Endodermal cell (in vitro differentiated cells): Measurements from ENCODE around the gene SNRPA1. TPM values are rescaled to one million over a fixed set of nuclear protein-coding genes. Genes with fewer than 3 reads are reported as not detected.

Experiments used
- DNase-seq: peaks from one replicate; pipeline ENCODE4 v3.0.0-alpha.2; 2017
- H3K27ac ChIP-seq: 2 replicates; pipeline ENCODE4 v1.5.1; 2013; ENCODE audit warnings: mild to moderate bottlenecking, low read depth, low read length, moderate library complexity
- H3K27me3 ChIP-seq: 2 replicates; pipeline ENCODE4 v1.6.1; 2013; ENCODE audit warnings: mild to moderate bottlenecking, low read length, moderate library complexity; ENCODE audit not compliant: insufficient read depth, control insufficient read depth, poor library complexity, severe bottlenecking
- H3K36me3 ChIP-seq: 2 replicates; pipeline ENCODE4 v1.7.0; 2013; ENCODE audit warnings: mild to moderate bottlenecking, low read length, moderate library complexity; ENCODE audit not compliant: control insufficient read depth, insufficient read depth
- H3K4me1 ChIP-seq: one replicate; pipeline ENCODE4 v1.7.0; 2013; ENCODE audit warnings: low read length; ENCODE audit not compliant: control insufficient read depth, insufficient read depth
- H3K4me3 ChIP-seq: 2 replicates; pipeline ENCODE4 v1.5.1; 2013; ENCODE audit warnings: mild to moderate bottlenecking, low read length, moderate library complexity
- H3K9ac ChIP-seq: 2 replicates; pipeline ENCODE4 v1.6.1; 2013; ENCODE audit warnings: mild to moderate bottlenecking, low read length, moderate library complexity; ENCODE audit not compliant: poor library complexity, severe bottlenecking; ENCODE audit errors: extremely low read depth
- H3K9me3 ChIP-seq: 2 replicates; pipeline ENCODE4 v1.6.1; 2013; ENCODE audit warnings: mild to moderate bottlenecking, low read length, moderate library complexity; ENCODE audit not compliant: control insufficient read depth
- H3K27ac Mint-ChIP-seq: 2 replicates; pipeline ENCODE4 v1.8.0; 2020; ENCODE audit warnings: mixed read lengths
- H3K27me3 Mint-ChIP-seq: 2 replicates; pipeline ENCODE4 v1.8.0; 2021; ENCODE audit warnings: mild to moderate bottlenecking, mixed read lengths; ENCODE audit not compliant: insufficient read depth
- H3K36me3 Mint-ChIP-seq: 2 replicates; pipeline ENCODE4 v1.8.0; 2020; ENCODE audit warnings: low read depth, mixed read lengths
- H3K4me1 Mint-ChIP-seq: 2 replicates; pipeline ENCODE4 v1.8.0; 2020; ENCODE audit warnings: mixed read lengths
- H3K4me3 Mint-ChIP-seq: 2 replicates; pipeline ENCODE4 v1.8.0; 2020; ENCODE audit warnings: mild to moderate bottlenecking, moderate library complexity, mixed read lengths
- H3K9me3 Mint-ChIP-seq: 2 replicates; pipeline ENCODE4 v1.8.0; 2020; ENCODE audit warnings: mild to moderate bottlenecking, mixed read lengths
- whole genome bisulfite sequencing, 2 experiments: methylation state at CpG; one replicate each; pipeline versions ENCODE4 v1.1.5 to v1.1.7; 2013; ENCODE audit warnings: missing lambda C conversion rate in 2 of 2, mixed read lengths in 1 of 2; ENCODE audit not compliant: insufficient coverage in 1 of 2, insufficient read length in 1 of 2; 5-methylcytosine and 5-hydroxymethylcytosine counted together
- total RNA-seq, 2 donors: library from RNA; stranded (reverse); fragmentation: NEBNext Ultra II Directional in 1 of 2; extraction: Animal tissue kit (Norgen Biotek cat#: 25700) in 1 of 2; gene quantifications; 2 replicates in 1 of 2; 3 replicates in 1 of 2; pipeline ENCODE4 v1.2.1, GENCODE V29; 2021
- TF ChIP-seq, protein P1 (sequence below): fragments of 200-600 bp; sonication (generic); conservative IDR thresholded peaks from 2 replicates; pipeline ENCODE4 v1.5.0; 2021; ENCODE audit warnings: antibody characterized with exemption, mild to moderate bottlenecking

Gene SNRPA1
- total RNA-seq, 2 donors from 2014 or later: 111 to 140 TPM

DNA sequence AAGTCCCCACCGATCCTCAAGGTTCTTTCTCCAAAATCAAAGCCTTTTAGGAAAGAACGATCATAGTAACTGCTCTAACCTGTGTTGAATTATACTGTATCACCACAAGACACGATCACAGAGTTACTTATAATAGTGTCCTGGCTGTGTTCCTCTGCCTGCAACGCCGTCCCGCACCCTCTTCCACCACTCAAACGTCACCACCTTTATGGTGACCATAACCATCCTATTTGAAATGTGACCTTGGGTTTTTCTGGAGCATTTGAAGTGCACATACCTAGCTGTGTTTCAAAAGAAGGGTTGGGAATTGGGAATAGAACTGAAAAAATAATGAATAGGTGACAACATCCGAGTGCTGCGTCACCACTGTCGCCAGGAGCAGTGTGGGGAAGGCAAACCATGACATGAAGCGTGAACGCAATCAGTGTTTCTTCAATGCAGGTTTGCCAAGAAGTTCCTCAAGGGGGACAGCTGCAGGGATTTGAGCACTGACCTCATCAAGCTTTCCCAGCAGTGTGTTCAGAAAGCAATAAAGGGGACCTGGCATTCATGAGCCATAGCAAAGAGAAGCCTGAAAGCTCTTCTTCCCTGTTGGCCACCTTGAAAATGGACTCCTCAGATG, 17.0 kb downstream of the SNRPA1 start:
- Mint-ChIP-seq H3K27me3 (no peaks in the 10 kb centered on the region), H3K4me3 (peak overlapping the region; percentile 92), H3K27ac (peak overlapping the region; percentile 85), H3K4me1 (peaks cover 20% of the 10 kb centered on the region), H3K9me3 (peaks cover 6% of the 10 kb centered on the region), H3K36me3 (peaks cover 57% of the 10 kb centered on the region)
- WGBS, 2 experiments: 87 to 90% methylated on average over 8 to 12 of the region's 12 CpGs
- TF ChIP-seq, protein P1, sequence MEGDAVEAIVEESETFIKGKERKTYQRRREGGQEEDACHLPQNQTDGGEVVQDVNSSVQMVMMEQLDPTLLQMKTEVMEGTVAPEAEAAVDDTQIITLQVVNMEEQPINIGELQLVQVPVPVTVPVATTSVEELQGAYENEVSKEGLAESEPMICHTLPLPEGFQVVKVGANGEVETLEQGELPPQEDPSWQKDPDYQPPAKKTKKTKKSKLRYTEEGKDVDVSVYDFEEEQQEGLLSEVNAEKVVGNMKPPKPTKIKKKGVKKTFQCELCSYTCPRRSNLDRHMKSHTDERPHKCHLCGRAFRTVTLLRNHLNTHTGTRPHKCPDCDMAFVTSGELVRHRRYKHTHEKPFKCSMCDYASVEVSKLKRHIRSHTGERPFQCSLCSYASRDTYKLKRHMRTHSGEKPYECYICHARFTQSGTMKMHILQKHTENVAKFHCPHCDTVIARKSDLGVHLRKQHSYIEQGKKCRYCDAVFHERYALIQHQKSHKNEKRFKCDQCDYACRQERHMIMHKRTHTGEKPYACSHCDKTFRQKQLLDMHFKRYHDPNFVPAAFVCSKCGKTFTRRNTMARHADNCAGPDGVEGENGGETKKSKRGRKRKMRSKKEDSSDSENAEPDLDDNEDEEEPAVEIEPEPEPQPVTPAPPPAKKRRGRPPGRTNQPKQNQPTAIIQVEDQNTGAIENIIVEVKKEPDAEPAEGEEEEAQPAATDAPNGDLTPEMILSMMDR: peak; percentile 29
- Histone ChIP-seq H3K4me1 (peaks cover 3% of the 10 kb centered on the region), H3K9ac (no peak overlapping the region), H3K27ac (no peak overlapping the region), H3K4me3 (peak overlapping the region; percentile 82), H3K27me3 (no peaks in the 10 kb centered on the region), H3K9me3 (peaks cover 10% of the 10 kb centered on the region), H3K36me3 (peaks cover 53% of the 10 kb centered on the region)
- DNase-seq: peak; percentile 53

DNA sequence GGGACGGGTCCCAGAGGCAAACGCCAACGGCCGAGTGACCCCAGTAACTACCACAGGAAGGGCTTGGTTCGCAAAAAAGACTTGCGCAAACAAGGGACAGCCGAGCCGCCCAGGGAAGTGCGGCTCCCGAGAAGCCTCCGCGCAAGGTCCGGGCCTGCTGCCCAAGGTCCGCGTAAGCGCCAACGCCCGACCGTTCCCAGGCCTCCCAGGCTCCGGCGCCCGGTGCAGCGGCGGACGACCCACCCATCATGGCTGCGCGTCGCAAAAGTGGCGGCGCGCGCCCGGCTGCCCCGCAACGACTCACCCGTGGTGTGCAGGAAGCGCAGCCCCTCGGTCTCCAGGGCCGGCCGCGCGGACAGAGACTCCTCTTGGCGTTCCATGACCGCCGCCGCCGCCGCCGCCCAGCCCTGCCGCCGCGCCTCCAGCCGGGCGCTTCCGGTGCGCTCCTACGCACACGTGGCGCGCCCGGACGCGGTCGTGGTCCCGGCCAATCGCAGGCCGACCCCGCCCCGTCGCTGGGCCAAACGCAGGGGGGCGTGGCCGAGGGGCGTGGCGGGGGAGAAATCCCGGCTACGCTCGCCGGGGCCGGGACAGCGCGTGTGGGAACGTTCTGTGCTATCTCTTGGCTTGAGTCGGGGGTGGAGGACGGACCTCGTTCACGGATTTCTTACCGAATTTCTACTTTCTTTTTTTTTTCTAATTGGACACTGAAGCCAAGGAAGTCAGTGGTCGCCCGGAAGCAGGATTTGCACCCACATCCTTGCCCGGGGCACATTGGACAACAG, 17.8 kb downstream of the SNRPA1 start, which contains the start of gene SELENOS:
SELENOS (minus strand) TSS at position 448 of the 785 bp plus-strand sequence; CDS start at position 380, 68 bp downstream.
- Histone ChIP-seq H3K9me3 (peaks cover 10% of the 10 kb centered on the region), H3K9ac (peak within 1 kb of the TSS; percentile 95), H3K4me3 (peak within 1 kb of the TSS; percentile 99), H3K36me3 (peaks cover 53% of the 10 kb centered on the region), H3K4me1 (peaks cover 3% of the 10 kb centered on the region), H3K27me3 (no peaks in the 10 kb centered on the region), H3K27ac (peak within 1 kb of the TSS; percentile 47)
- peak within 1 kb of the TSS; percentile 92 for H3K4me3 Mint-ChIP-seq
- peaks cover 57% of the 10 kb centered on the region for H3K36me3 Mint-ChIP-seq
- H3K27me3 Mint-ChIP-seq: no peaks in the 10 kb centered on the region
- peaks cover 20% of the 10 kb centered on the region for H3K4me1 Mint-ChIP-seq
- H3K27ac Mint-ChIP-seq: peak within 1 kb of the TSS; percentile 97
- WGBS, 2 experiments: 1 to 2% methylated on average over 24 to 91 of the region's 91 CpGs
- H3K9me3 Mint-ChIP-seq: peaks cover 6% of the 10 kb centered on the region
- TF ChIP-seq, protein P1: no peak
- peak; percentile 94 for DNase-seq

DNA sequence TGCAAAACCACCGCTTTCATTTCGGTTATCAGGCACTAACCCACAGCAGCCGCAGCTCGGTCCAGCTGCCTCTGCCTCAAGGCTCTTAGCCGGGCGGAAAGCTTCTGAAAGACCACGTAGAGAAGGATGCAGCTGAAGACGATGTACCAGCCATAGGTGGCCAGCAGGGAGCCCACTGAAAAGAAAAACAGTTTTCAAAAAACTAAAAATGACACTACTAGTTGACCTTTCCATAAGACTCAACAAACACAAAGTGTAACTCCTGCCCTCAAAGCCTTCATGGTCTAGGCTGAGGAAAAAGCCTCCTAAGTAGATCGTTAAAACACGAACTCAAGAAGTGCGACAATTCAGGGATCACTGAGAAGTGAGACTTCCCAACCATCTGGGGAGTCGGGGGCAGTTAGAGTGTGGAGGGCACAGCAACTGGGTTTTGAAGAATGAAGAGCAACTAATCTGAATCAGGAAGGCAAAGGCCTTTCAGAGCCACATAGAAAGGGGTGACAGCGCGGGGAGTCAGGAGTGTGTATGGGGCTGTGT, 18.5 kb downstream of the SNRPA1 start:
- DNase-seq: peak; percentile 60
- Mint-ChIP-seq H3K36me3 (peaks cover 56% of the 10 kb centered on the region), H3K27me3 (no peaks in the 10 kb centered on the region), H3K27ac (peak overlapping the region; percentile 97), H3K9me3 (peaks cover 6% of the 10 kb centered on the region), H3K4me1 (peaks cover 20% of the 10 kb centered on the region), H3K4me3 (peak overlapping the region; percentile 92)
- TF ChIP-seq, protein P1: peak; percentile 72
- WGBS, 2 experiments: 24 to 27% methylated on average over 12 to 14 of the region's 14 CpGs
- peaks cover 53% of the 10 kb centered on the region for H3K36me3 ChIP-seq
- peaks cover 3% of the 10 kb centered on the region for H3K4me1 ChIP-seq
- no peaks in the 10 kb centered on the region for H3K27me3 ChIP-seq
- peaks cover 6% of the 10 kb centered on the region for H3K9me3 ChIP-seq
- H3K9ac ChIP-seq: peak overlapping the region; percentile 95
- H3K27ac ChIP-seq: peak overlapping the region; percentile 47
- peak overlapping the region; percentile 99 for H3K4me3 ChIP-seq
